HepG2 (cell line): ENCODE measurements around the gene NSFL1C. TPM values are rescaled to one million over a fixed set of nuclear protein-coding genes. Genes with fewer than 3 reads are reported as not detected.

Experiments used
- AGO2 ChIP-seq: fragments of 200-400 bp; formaldehyde crosslinking; optimal IDR thresholded peaks from 2 replicates; pipeline ENCODE3; 2017; ENCODE audit warnings: mild to moderate bottlenecking, low read depth, low read length, moderate library complexity
- ARID4A ChIP-seq: sonication (generic); formaldehyde crosslinking; IDR thresholded peaks from 2 replicates; pipeline ENCODE4 v1.5.0; 2020; ENCODE audit warnings: mild to moderate bottlenecking, missing genetic modification reagents, borderline replicate concordance
- ATF3 ChIP-seq: sonication (generic); formaldehyde crosslinking; IDR thresholded peaks from 2 replicates; pipeline ENCODE4 v1.4.0; 2020; ENCODE audit warnings: missing genetic modification reagents
- ELF1 ChIP-seq: sonication (generic); formaldehyde crosslinking; IDR thresholded peaks from 2 replicates; pipeline ENCODE4 v1.4.0; 2020; ENCODE audit warnings: missing genetic modification reagents
- ETV6 ChIP-seq: sonication (generic); formaldehyde crosslinking; conservative IDR thresholded peaks from 2 replicates; pipeline ENCODE4 v1.4.0; 2020; ENCODE audit warnings: missing genetic modification reagents
- HHEX ChIP-seq: IDR thresholded peaks from 2 replicates; pipeline ENCODE4 v1.6.1; 2016; ENCODE audit warnings: control low read depth
- HOXA9 ChIP-seq: sonication (generic); formaldehyde crosslinking; IDR thresholded peaks from 2 replicates; pipeline ENCODE4 v1.8.1; 2022; ENCODE audit warnings: missing genetic modification reagents, mild to moderate bottlenecking, moderate library complexity, borderline replicate concordance
- KDM5B ChIP-seq: sonication (generic); formaldehyde crosslinking; IDR thresholded peaks from 2 replicates; pipeline ENCODE4 v1.4.0; 2020; ENCODE audit warnings: missing genetic modification reagents, mild to moderate bottlenecking, borderline replicate concordance
- MAFF ChIP-seq: IDR thresholded peaks from 2 replicates; pipeline ENCODE4 v1.6.1; 2011; ENCODE audit warnings: low read depth, low read length, improper control_type of control experiment
- MAFK ChIP-seq, 2 experiments: IDR thresholded peaks in 1 of 2; conservative IDR thresholded peaks in 1 of 2; 2 replicates each; pipeline ENCODE4 v1.6.1; 2011; ENCODE audit warnings: improper control_type of control experiment in 2 of 2, low read length in 2 of 2
- MAZ ChIP-seq, 2 experiments: sonication (generic) in 1 of 2; formaldehyde crosslinking in 1 of 2; IDR thresholded peaks; 2 replicates each; pipeline versions ENCODE4 v1.5.0 to v1.6.1; 2012 to 2020; ENCODE audit warnings: low read depth in 2 of 2, mild to moderate bottlenecking in 2 of 2, borderline replicate concordance in 1 of 2, improper control_type of control experiment in 1 of 2, low read length in 1 of 2, missing genetic modification reagents in 1 of 2, moderate library complexity in 1 of 2
- MIER3 ChIP-seq: IDR thresholded peaks from 2 replicates; pipeline ENCODE4 v1.6.1; 2016; ENCODE audit warnings: missing compliant biosample characterization, borderline replicate concordance
- MLLT10 ChIP-seq: sonication (generic); formaldehyde crosslinking; IDR thresholded peaks from 2 replicates; pipeline ENCODE4 v1.4.0; 2020; ENCODE audit warnings: missing genetic modification reagents
- WIZ ChIP-seq: sonication (generic); formaldehyde crosslinking; IDR thresholded peaks from 2 replicates; pipeline ENCODE4 v1.5.1; 2020; ENCODE audit warnings: mild to moderate bottlenecking, missing genetic modification reagents
- ZNF281 ChIP-seq: sonication (generic); formaldehyde crosslinking; IDR thresholded peaks from 2 replicates; pipeline ENCODE4 v1.4.0; 2020; ENCODE audit warnings: missing genetic modification reagents, borderline replicate concordance
- ZNF331 ChIP-seq: sonication (generic); formaldehyde crosslinking; IDR thresholded peaks from 2 replicates; pipeline ENCODE4 v1.4.0; 2020; ENCODE audit warnings: missing genetic modification reagents
- ZNF597 ChIP-seq: sonication (generic); formaldehyde crosslinking; IDR thresholded peaks from 2 replicates; pipeline ENCODE4 v1.5.0; 2020; ENCODE audit warnings: missing genetic modification reagents
- ZNF598 ChIP-seq: sonication (generic); formaldehyde crosslinking; IDR thresholded peaks from 2 replicates; pipeline ENCODE4 v1.5.1; 2020; ENCODE audit warnings: mild to moderate bottlenecking, missing genetic modification reagents, borderline replicate concordance
- ZNF674 ChIP-seq: sonication (generic); formaldehyde crosslinking; IDR thresholded peaks from 2 replicates; pipeline ENCODE4 v1.5.0; 2020; ENCODE audit warnings: low read depth, mild to moderate bottlenecking, missing genetic modification reagents
- ZNF792 ChIP-seq: IDR thresholded peaks from 2 replicates; pipeline ENCODE4 v1.6.1; 2016
- polyA plus RNA-seq, 8 experiments: library from polyadenylated mRNA; depleted of rRNA in 3 of 8; stranded (reverse) in 7 of 8; unstranded in 1 of 8; fragments of >200 nt; fragmentation: Illumina TruSeq in 4 of 8; extraction: Trizol in 4 of 8; gene quantifications; 2 replicates each; pipeline versions ENCODE4 v1.2.1 to v1.2.3, GENCODE V29; 2011 to 2016; ENCODE audit warnings: low read depth in 4 of 8, missing spikeins in 1 of 8, mixed read lengths in 1 of 8; ENCODE audit not compliant: insufficient read depth in 1 of 8
- total RNA-seq, 5 experiments: library from RNA; depleted of rRNA; stranded (reverse); fragments of >200 nt; fragmentation: Illumina TruSeq; extraction: Trizol; gene quantifications; 2 replicates each; pipeline ENCODE4 v1.2.3, GENCODE V29; 2016; ENCODE audit warnings: low read depth in 1 of 5

Gene NSFL1C
- total and polyA plus RNA-seq, 2 of the 13 experiments (the other 11 are each of a cell fraction or from before 2014, with no cell fraction given) = 22.9 to 62.7 TPM

GRCh38 chr20:1415667-1416468, 50.8 kb downstream of the NSFL1C start (continued):
- TF ChIP-seq ARID4A (CRISPR knock-in tag) (no peak), MIER3 (CRISPR knock-in tag) (peak; percentile 98), ZNF281 (no peak), ZNF331 (peak; percentile 88), AGO2 (no peak), HHEX (CRISPR knock-in tag) (no peak), ZNF598 (CRISPR knock-in tag) (peak; percentile 26; the same call in 1 of the 2 replicates), MAZ (IDR thresholded peaks at IDR 0.05; ENCODE audit: borderline replicate concordance, low read depth, low read length) (peak; percentile 40; the same call in 1 of the 2 replicates), MAZ (CRISPR knock-in tag; IDR thresholded peaks at IDR 0.05; ENCODE audit: low read depth) (no peak), MAFF (peak; percentile 72), MAFK (conservative IDR thresholded peaks at IDR 0.05 in 1 of 2, IDR thresholded peaks at IDR 0.05 in 1 of 2; ENCODE audit: low read length in 2 of 2) (peak; percentile 27 to 44; a peak in 3 of 4 replicates), ETV6 (CRISPR knock-in tag) (peak; percentile 85; the same call in 1 of the 2 replicates), ATF3 (peak; percentile 97), ZNF674 (CRISPR knock-in tag) (no peak), ELF1 (CRISPR knock-in tag) (peak; percentile 87), KDM5B (peak; percentile 65; the same call in 1 of the 2 replicates), WIZ (CRISPR knock-in tag) (no peak), ZNF792 (CRISPR knock-in tag) (peak; percentile 58; the same call in 1 of the 2 replicates), ZNF597 (CRISPR knock-in tag) (no peak), MLLT10 (CRISPR knock-in tag) (no peak), HOXA9 (CRISPR knock-in tag) (no peak)
